ENCODE measurements around the gene CRABP2.

- TF ChIP-seq, protein P1, sequence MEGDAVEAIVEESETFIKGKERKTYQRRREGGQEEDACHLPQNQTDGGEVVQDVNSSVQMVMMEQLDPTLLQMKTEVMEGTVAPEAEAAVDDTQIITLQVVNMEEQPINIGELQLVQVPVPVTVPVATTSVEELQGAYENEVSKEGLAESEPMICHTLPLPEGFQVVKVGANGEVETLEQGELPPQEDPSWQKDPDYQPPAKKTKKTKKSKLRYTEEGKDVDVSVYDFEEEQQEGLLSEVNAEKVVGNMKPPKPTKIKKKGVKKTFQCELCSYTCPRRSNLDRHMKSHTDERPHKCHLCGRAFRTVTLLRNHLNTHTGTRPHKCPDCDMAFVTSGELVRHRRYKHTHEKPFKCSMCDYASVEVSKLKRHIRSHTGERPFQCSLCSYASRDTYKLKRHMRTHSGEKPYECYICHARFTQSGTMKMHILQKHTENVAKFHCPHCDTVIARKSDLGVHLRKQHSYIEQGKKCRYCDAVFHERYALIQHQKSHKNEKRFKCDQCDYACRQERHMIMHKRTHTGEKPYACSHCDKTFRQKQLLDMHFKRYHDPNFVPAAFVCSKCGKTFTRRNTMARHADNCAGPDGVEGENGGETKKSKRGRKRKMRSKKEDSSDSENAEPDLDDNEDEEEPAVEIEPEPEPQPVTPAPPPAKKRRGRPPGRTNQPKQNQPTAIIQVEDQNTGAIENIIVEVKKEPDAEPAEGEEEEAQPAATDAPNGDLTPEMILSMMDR (conservative IDR thresholded peaks at IDR 0.05; ENCODE audit: low read depth, low read length), result no peak
- TF ChIP-seq EZH2 (IDR thresholded peaks at IDR 0.05; ENCODE audit: borderline replicate concordance, low read depth, low read length, poor library complexity, severe bottlenecking), result no peak
Observed at GRCh38 chr1:156708218-156708661, 2.9 kb upstream of the CRABP2 start.

All from A673 (cell line).